Suprapubic skin (tissue), 4 donors: Measurements from ENCODE around the gene NAALADL2. TPM values are rescaled to one million over a fixed set of nuclear protein-coding genes. Genes with fewer than 3 reads are reported as not detected.

Experiments used
- DNase-seq, 2 donors: peaks; one replicate each; pipeline ENCODE4 v3.0.0-alpha.2; 2019; ENCODE audit warnings: low spot score in 2 of 2
- H3K27ac ChIP-seq: fragments of 200-600 bp; sonication (generic); one replicate; pipeline ENCODE4 v1.5.1; 2019
- H3K27me3 ChIP-seq: fragments of 200-600 bp; sonication (generic); one replicate; pipeline ENCODE4 v1.5.1; 2019
- H3K36me3 ChIP-seq: fragments of 200-600 bp; sonication (generic); one replicate; pipeline ENCODE4 v1.5.1; 2019
- H3K4me1 ChIP-seq: fragments of 200-600 bp; sonication (generic); one replicate; pipeline ENCODE4 v1.5.1; 2019
- H3K4me3 ChIP-seq: fragments of 200-600 bp; sonication (generic); one replicate; pipeline ENCODE4 v1.5.1; 2019; ENCODE audit warnings: mild to moderate bottlenecking
- H3K9me3 ChIP-seq: fragments of 200-600 bp; sonication (generic); one replicate; pipeline ENCODE4 v1.5.1; 2019
- EP300 ChIP-seq: sonication (generic); formaldehyde crosslinking; IDR thresholded peaks from one replicate; pipeline ENCODE4 v1.6.1; 2017; ENCODE audit warnings: antibody characterized with exemption
- POLR2A ChIP-seq, 2 donors: fragments of 450-650 bp; IDR thresholded peaks; one replicate each; pipeline ENCODE4 v1.6.1; 2017; ENCODE audit warnings: antibody characterized with exemption in 2 of 2, mild to moderate bottlenecking in 2 of 2, moderate library complexity in 2 of 2
- POLR2AphosphoS5 ChIP-seq, 3 donors: sonication (generic); formaldehyde crosslinking; IDR thresholded peaks; one replicate each; pipeline ENCODE4 v1.6.1; 2017; ENCODE audit warnings: antibody characterized with exemption in 3 of 3
- WGBS: methylation state at CpG from one replicate; pipeline ENCODE4 v1.1.5; 2018; 5-methylcytosine and 5-hydroxymethylcytosine counted together
- total RNA-seq, 4 donors: library from RNA; depleted of rRNA; stranded (reverse); fragments of >200 nt; gene quantifications; one replicate each; pipeline ENCODE4 v1.1.0, GENCODE V29; 2016
- TF ChIP-seq, protein P1 (sequence below), 2 donors: fragments of 200-600 bp in 1 of 2; fragments of 450-650 bp in 1 of 2; sonication (generic) in 1 of 2; IDR thresholded peaks; one replicate each; pipeline ENCODE4 v1.5.1; 2016 to 2019; ENCODE audit warnings: antibody characterized with exemption in 2 of 2, mild to moderate bottlenecking in 1 of 2, moderate library complexity in 1 of 2

The NAALADL2 gene
- total RNA-seq, 4 donors from 2014 or later, result 4.0 to 10.5 (median 8.5) TPM

DNA sequence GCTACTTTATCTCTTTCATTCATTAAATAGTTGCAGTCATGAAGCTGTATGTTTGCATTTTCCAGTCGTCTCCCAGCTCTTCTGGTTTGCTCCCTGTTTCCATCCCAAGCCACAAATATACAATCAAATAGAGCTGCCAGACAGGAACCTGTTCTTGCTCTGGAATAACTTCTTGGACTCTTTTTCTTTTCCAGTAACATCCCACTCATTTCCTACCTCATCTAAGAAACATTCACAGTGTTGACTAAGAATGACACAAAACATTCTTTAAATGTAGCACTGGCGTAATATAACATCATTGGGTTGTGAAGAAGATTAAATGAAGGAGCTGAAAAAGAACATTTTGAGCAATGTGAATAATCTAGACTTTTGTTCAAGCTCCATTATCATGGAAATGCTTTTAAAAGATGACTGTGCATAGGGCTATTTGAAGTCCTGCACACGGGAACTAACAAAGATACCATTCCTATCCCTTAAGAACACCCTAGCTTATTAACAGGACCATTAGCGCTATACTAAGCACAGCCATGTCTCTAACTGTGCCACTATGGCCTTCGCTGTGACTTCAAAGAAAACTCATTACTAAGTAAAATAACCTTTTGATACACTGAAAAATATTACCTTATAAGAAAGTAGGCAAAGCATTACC, 574.0 kb downstream of the NAALADL2 start:
- WGBS, result 79% methylated on average over 5 of the region's 5 CpGs
- Histone ChIP-seq H3K4me3 (no peak overlapping the region), H3K36me3 (no peaks in the 10 kb centered on the region), H3K27ac (no peak overlapping the region), H3K4me1 (peaks cover 12% of the 10 kb centered on the region), H3K27me3 (no peaks in the 10 kb centered on the region), H3K9me3 (no peaks in the 10 kb centered on the region)
- no peak for DNase-seq
- TF ChIP-seq, protein P1, sequence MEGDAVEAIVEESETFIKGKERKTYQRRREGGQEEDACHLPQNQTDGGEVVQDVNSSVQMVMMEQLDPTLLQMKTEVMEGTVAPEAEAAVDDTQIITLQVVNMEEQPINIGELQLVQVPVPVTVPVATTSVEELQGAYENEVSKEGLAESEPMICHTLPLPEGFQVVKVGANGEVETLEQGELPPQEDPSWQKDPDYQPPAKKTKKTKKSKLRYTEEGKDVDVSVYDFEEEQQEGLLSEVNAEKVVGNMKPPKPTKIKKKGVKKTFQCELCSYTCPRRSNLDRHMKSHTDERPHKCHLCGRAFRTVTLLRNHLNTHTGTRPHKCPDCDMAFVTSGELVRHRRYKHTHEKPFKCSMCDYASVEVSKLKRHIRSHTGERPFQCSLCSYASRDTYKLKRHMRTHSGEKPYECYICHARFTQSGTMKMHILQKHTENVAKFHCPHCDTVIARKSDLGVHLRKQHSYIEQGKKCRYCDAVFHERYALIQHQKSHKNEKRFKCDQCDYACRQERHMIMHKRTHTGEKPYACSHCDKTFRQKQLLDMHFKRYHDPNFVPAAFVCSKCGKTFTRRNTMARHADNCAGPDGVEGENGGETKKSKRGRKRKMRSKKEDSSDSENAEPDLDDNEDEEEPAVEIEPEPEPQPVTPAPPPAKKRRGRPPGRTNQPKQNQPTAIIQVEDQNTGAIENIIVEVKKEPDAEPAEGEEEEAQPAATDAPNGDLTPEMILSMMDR (IDR thresholded peaks at IDR 0.05), result no peak
- TF ChIP-seq POLR2AphosphoS5 (IDR thresholded peaks at IDR 0.05), result no peak
- no peak for TF ChIP-seq POLR2A (IDR thresholded peaks at IDR 0.05)
- TF ChIP-seq EP300, result no peak

DNA sequence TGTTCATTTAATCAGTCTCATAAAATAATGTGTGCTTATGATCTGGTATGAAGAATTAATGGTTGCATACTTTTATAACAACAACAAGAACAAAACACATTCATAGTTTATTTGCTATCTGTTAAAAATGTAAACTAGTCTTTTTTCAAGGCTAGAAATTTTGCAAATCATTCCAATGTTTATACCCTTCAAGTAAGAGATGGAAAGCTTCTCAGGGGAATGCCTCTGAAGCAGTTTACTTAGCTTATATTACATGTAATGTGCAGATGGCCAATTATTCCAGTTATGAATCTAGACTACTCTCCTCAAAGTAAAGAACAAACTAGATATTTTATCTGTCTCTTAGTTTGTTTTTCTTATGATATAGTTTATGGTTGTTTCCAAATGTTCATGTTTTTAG, 575.4 kb downstream of the NAALADL2 start:
- H3K36me3 ChIP-seq, result no peaks in the 10 kb centered on the region
- H3K9me3 ChIP-seq, result no peaks in the 10 kb centered on the region
- no peak for TF ChIP-seq POLR2AphosphoS5 (IDR thresholded peaks at IDR 0.05)
- no peak overlapping the region for H3K4me3 ChIP-seq
- H3K27ac ChIP-seq, result no peak overlapping the region
- peaks cover 12% of the 10 kb centered on the region for H3K4me1 ChIP-seq
- DNase-seq, result no peak
- no peaks in the 10 kb centered on the region for H3K27me3 ChIP-seq

DNA sequence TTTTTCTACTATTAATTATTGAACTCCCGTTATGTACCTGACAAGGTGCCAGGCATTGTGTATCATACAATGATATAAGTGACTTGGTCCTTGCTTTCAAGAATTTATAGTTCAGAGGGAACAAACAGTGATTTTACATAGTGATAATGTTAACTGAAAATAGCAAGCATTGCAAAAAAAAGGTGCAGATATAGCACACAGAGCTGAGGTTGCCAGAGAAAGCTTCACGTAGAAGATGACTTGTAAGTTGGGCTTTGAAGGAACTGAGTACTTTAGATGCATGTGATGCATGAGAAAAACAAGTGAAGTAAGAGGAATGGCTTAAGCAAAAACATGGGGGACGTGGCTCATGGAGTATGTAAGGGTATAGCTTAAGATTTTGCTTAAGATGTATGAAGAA, 584.5 kb downstream of the NAALADL2 start:
- Histone ChIP-seq H3K4me1 (no peaks in the 10 kb centered on the region), H3K27me3 (no peaks in the 10 kb centered on the region), H3K4me3 (no peak overlapping the region), H3K36me3 (no peaks in the 10 kb centered on the region), H3K27ac (no peak overlapping the region), H3K9me3 (no peaks in the 10 kb centered on the region)
- 81% methylated on average over 3 of the region's 3 CpGs for WGBS
- TF ChIP-seq EP300, result no peak
- no peak for TF ChIP-seq POLR2AphosphoS5 (IDR thresholded peaks at IDR 0.05)
- TF ChIP-seq POLR2A (IDR thresholded peaks at IDR 0.05), result no peak
- DNase-seq, result no peak

DNA sequence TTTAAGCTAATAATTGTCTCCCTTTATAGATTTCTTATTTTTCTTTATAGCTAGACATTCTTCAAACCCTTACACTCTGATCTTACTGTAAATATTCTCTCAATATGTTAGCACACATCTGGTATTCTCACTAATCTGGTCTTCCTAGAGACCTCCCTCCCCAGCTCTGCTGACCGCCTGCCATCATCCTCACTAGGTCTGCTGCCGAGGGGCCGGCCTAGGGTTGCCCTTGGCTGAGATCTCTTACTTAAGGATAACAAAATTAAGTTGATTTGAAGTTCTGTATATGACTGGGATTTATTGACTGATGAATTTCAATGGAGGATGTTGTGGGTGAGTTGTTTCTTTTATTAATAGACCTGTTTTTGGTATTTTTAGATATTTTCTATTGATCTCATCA, 586.6 kb downstream of the NAALADL2 start:
- H3K4me3 ChIP-seq, result no peak overlapping the region
- no peaks in the 10 kb centered on the region for H3K36me3 ChIP-seq
- H3K9me3 ChIP-seq, result no peaks in the 10 kb centered on the region
- H3K27me3 ChIP-seq, result no peaks in the 10 kb centered on the region
- H3K27ac ChIP-seq, result no peak overlapping the region
- no peaks in the 10 kb centered on the region for H3K4me1 ChIP-seq
- DNase-seq, result no peak
- TF ChIP-seq EP300 (no peak), POLR2AphosphoS5 (IDR thresholded peaks at IDR 0.05) (no peak), POLR2A (IDR thresholded peaks at IDR 0.05) (no peak)
- TF ChIP-seq, protein P1 (IDR thresholded peaks at IDR 0.05), result no peak
- 91% methylated on average over 3 of the region's 3 CpGs for WGBS

DNA sequence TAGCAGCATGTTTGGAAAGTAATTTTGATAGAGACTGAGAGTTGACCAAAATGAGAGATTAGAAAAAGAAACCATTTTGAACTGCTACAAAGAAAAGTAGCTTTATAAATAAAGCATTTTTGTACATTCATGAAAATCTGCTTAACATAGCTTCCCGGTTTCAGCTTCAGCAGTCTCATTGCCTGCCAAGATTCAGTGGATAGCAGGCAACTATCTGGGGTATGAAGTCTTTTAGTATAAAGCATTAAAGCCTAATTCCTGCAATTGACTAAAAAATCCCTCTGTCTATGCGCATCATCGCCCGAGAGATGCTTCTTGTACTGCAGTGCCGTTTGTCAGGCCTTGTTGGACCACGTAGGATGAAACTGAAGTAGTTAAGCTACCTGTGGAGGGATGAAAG, 588.4 kb downstream of the NAALADL2 start:
- Histone ChIP-seq H3K27ac (no peak overlapping the region), H3K4me3 (no peak overlapping the region), H3K36me3 (no peaks in the 10 kb centered on the region), H3K4me1 (no peaks in the 10 kb centered on the region), H3K27me3 (no peaks in the 10 kb centered on the region), H3K9me3 (no peaks in the 10 kb centered on the region)
- DNase-seq, result no peak
- 91% methylated on average over 6 of the region's 6 CpGs for WGBS
- TF ChIP-seq POLR2A (IDR thresholded peaks at IDR 0.05) (no peak), EP300 (no peak), POLR2AphosphoS5 (IDR thresholded peaks at IDR 0.05) (no peak)
- TF ChIP-seq, protein P1 (IDR thresholded peaks at IDR 0.05), result no peak

DNA sequence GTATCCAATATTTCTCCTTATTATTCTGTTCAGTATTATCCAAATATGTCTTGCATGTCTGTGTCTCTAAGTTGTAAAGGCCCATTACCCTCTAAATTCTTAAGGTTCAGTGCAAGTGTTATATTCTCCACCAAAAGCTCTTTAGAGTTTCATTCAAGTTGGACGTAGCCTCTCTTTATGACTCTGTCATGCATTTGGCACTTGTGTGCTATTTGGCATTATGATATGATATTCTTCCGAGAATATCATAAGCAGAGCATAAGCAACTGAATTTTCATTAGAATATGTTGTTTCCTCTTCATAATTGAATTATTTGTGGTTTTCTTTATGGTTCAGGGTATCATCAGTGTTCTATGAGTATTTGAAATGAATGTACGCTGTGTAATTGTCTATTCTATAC, 594.2 kb downstream of the NAALADL2 start:
- Histone ChIP-seq H3K4me3 (no peak overlapping the region), H3K9me3 (no peaks in the 10 kb centered on the region), H3K4me1 (no peaks in the 10 kb centered on the region), H3K36me3 (no peaks in the 10 kb centered on the region), H3K27me3 (no peaks in the 10 kb centered on the region), H3K27ac (no peak overlapping the region)
- no peak for DNase-seq
- TF ChIP-seq, protein P1 (IDR thresholded peaks at IDR 0.05), result no peak
- no peak for TF ChIP-seq POLR2A (IDR thresholded peaks at IDR 0.05)
- TF ChIP-seq EP300, result no peak
- TF ChIP-seq POLR2AphosphoS5 (IDR thresholded peaks at IDR 0.05), result no peak
- whole genome bisulfite sequencing, result 91% methylated on average over 3 of the region's 3 CpGs
